Karpas-422 (cell line): ENCODE results near the gene TCEA3. TPM values are rescaled to one million over a fixed set of nuclear protein-coding genes. Genes with fewer than 3 reads are reported as not detected.

Experiments used
- DNase-seq: peaks from one replicate; pipeline ENCODE4 v3.0.0-alpha.2; 2015
- H2AFZ ChIP-seq: fragments of 200-600 bp; sonication (generic); 2 replicates; pipeline ENCODE4 v1.6.1; 2014; ENCODE audit warnings: antibody characterized with exemption, low read length, mixed read lengths
- H3K27ac ChIP-seq: fragments of 200-600 bp; sonication (generic); 2 replicates; pipeline ENCODE4 v1.5.1; 2014; ENCODE audit warnings: mild to moderate bottlenecking, low read length, moderate library complexity
- H3K27me3 ChIP-seq: fragments of 200-600 bp; sonication (generic); 2 replicates; pipeline ENCODE4 v1.6.1; 2014; ENCODE audit warnings: low read length, mixed read lengths
- H3K36me3 ChIP-seq: fragments of 200-600 bp; sonication (generic); 2 replicates; pipeline ENCODE4 v1.6.1; 2014; ENCODE audit warnings: low read length, mixed read lengths; ENCODE audit not compliant: insufficient read depth
- H3K4me1 ChIP-seq: fragments of 200-600 bp; sonication (generic); 2 replicates; pipeline ENCODE4 v1.6.1; 2014; ENCODE audit warnings: mild to moderate bottlenecking, low read length, mixed read lengths
- H3K4me2 ChIP-seq: fragments of 200-600 bp; sonication (generic); 2 replicates; pipeline ENCODE4 v1.6.1; 2014; ENCODE audit warnings: low read length, low read depth, mild to moderate bottlenecking; ENCODE audit not compliant: poor library complexity, severe bottlenecking
- H3K4me3 ChIP-seq: fragments of 200-600 bp; sonication (generic); 2 replicates; pipeline ENCODE4 v1.5.1; 2014; ENCODE audit warnings: mild to moderate bottlenecking, antibody characterized with exemption, low read length, mixed read lengths
- H3K79me2 ChIP-seq: fragments of 200-600 bp; sonication (generic); 2 replicates; pipeline ENCODE4 v1.6.1; 2014; ENCODE audit warnings: mild to moderate bottlenecking, low read length, mixed read lengths
- H3K9ac ChIP-seq: fragments of 200-600 bp; sonication (generic); 2 replicates; pipeline ENCODE4 v1.6.0; 2014; ENCODE audit warnings: low read length
- H3K9me2 ChIP-seq: fragments of 200-600 bp; sonication (generic), shearing (Covaris generic); replicated peaks from 2 replicates; pipeline ENCODE4 v1.6.0; 2014; ENCODE audit warnings: mild to moderate bottlenecking, low read length, moderate library complexity; ENCODE audit not compliant: insufficient read depth
- H3K9me3 ChIP-seq: fragments of 300-700, 200-600 bp; sonication (generic); 2 replicates; pipeline ENCODE4 v1.6.1; 2014; ENCODE audit warnings: low read length, mixed read lengths
- H4K20me1 ChIP-seq: fragments of 200-600 bp; sonication (generic); 2 replicates; pipeline ENCODE4 v1.6.1; 2014; ENCODE audit warnings: mild to moderate bottlenecking, antibody characterized with exemption, low read length, low read depth; ENCODE audit not compliant: insufficient read depth
- total RNA-seq: library from RNA; depleted of rRNA; stranded (reverse); fragments of >200 nt; shearing (Covaris generic); gene quantifications from 2 replicates; pipeline ENCODE4 v1.2.3, GENCODE V29; 2014; ENCODE audit warnings: low replicate concordance

Gene TCEA3
- total RNA-seq, 1 experiment from 2014 or later, result not detected

GRCh38 chr1:23451441-23451840, 26.9 kb upstream of the TCEA3 start:
- no peak overlapping the region for H3K4me2 ChIP-seq

GRCh38 chr1:23450894-23451293, 26.3 kb upstream of the TCEA3 start:
- no peak overlapping the region for H3K27ac ChIP-seq
- no peak for DNase-seq

More at GRCh38 chr1:23451441-23451840, 26.9 kb upstream of the TCEA3 start:
- H3K9me2 ChIP-seq, result no peaks in the 10 kb centered on the region
- no peaks in the 10 kb centered on the region for H3K9me3 ChIP-seq
- no peak overlapping the region for H2AFZ ChIP-seq
- peaks cover 10% of the 10 kb centered on the region for H3K4me1 ChIP-seq
- H3K79me2 ChIP-seq, result no peaks in the 10 kb centered on the region
- H3K27ac ChIP-seq, result no peak overlapping the region
- H3K9ac ChIP-seq, result no peak overlapping the region
- H3K27me3 ChIP-seq, result no peaks in the 10 kb centered on the region; the same call in 1 of the 2 replicates
- no peaks in the 10 kb centered on the region for H4K20me1 ChIP-seq
- H3K4me3 ChIP-seq, result no peak overlapping the region
- DNase-seq, result no peak
- no peaks in the 10 kb centered on the region for H3K36me3 ChIP-seq

GRCh38 chr1:23449958-23450357, 25.4 kb upstream of the TCEA3 start:
- H2AFZ ChIP-seq, result no peak overlapping the region
- H3K9ac ChIP-seq, result no peak overlapping the region
- no peak overlapping the region for H3K27ac ChIP-seq

More at GRCh38 chr1:23450894-23451293, 26.3 kb upstream of the TCEA3 start:
- H3K27me3 ChIP-seq, result no peaks in the 10 kb centered on the region; the same call in 1 of the 2 replicates
- H3K4me2 ChIP-seq, result no peak overlapping the region
- H3K4me1 ChIP-seq, result peaks cover 10% of the 10 kb centered on the region
- H3K9me2 ChIP-seq, result no peaks in the 10 kb centered on the region
- H4K20me1 ChIP-seq, result no peaks in the 10 kb centered on the region
- no peak overlapping the region for H2AFZ ChIP-seq
- H3K79me2 ChIP-seq, result no peaks in the 10 kb centered on the region
- no peaks in the 10 kb centered on the region for H3K36me3 ChIP-seq
- no peak overlapping the region for H3K4me3 ChIP-seq
- no peaks in the 10 kb centered on the region for H3K9me3 ChIP-seq
- H3K9ac ChIP-seq, result no peak overlapping the region

GRCh38 chr1:23449306-23449705, 24.8 kb upstream of the TCEA3 start:
- Histone ChIP-seq H4K20me1 (no peaks in the 10 kb centered on the region), H3K27ac (no peak overlapping the region), H3K79me2 (no peaks in the 10 kb centered on the region), H3K4me2 (no peak overlapping the region), H3K4me3 (no peak overlapping the region), H2AFZ (no peak overlapping the region), H3K9me3 (no peaks in the 10 kb centered on the region), H3K9ac (no peak overlapping the region), H3K4me1 (peaks cover 10% of the 10 kb centered on the region), H3K36me3 (no peaks in the 10 kb centered on the region), H3K27me3 (no peaks in the 10 kb centered on the region; the same call in 1 of the 2 replicates), H3K9me2 (no peaks in the 10 kb centered on the region)
- no peak for DNase-seq

More at GRCh38 chr1:23449958-23450357, 25.4 kb upstream of the TCEA3 start:
- H3K4me1 ChIP-seq, result peaks cover 10% of the 10 kb centered on the region
- H3K79me2 ChIP-seq, result no peaks in the 10 kb centered on the region
- H3K9me3 ChIP-seq, result no peaks in the 10 kb centered on the region
- no peaks in the 10 kb centered on the region for H4K20me1 ChIP-seq
- no peak overlapping the region for H3K4me3 ChIP-seq
- H3K27me3 ChIP-seq, result no peaks in the 10 kb centered on the region; the same call in 1 of the 2 replicates
- no peak for DNase-seq
- H3K36me3 ChIP-seq, result no peaks in the 10 kb centered on the region
- no peaks in the 10 kb centered on the region for H3K9me2 ChIP-seq
- H3K4me2 ChIP-seq, result no peak overlapping the region

GRCh38 chr1:23448846-23449245, 24.3 kb upstream of the TCEA3 start:
- no peaks in the 10 kb centered on the region for H3K9me3 ChIP-seq
- H3K4me1 ChIP-seq, result peaks cover 10% of the 10 kb centered on the region
- H4K20me1 ChIP-seq, result no peaks in the 10 kb centered on the region
- no peak overlapping the region for H3K4me3 ChIP-seq
- H3K27ac ChIP-seq, result no peak overlapping the region
- H3K27me3 ChIP-seq, result no peaks in the 10 kb centered on the region; the same call in 1 of the 2 replicates
- DNase-seq, result no peak
- H2AFZ ChIP-seq, result no peak overlapping the region
- no peaks in the 10 kb centered on the region for H3K36me3 ChIP-seq
- H3K9ac ChIP-seq, result no peak overlapping the region
- H3K4me2 ChIP-seq, result no peak overlapping the region
- H3K9me2 ChIP-seq, result no peaks in the 10 kb centered on the region
- H3K79me2 ChIP-seq, result no peaks in the 10 kb centered on the region

GRCh38 chr1:23446661-23447310, 22.2 kb upstream of the TCEA3 start:
- Histone ChIP-seq H3K4me2 (no peak overlapping the region), H3K4me3 (no peak overlapping the region)
- no peak for DNase-seq

GRCh38 chr1:23444596-23445390, 20.2 kb upstream of the TCEA3 start:
- H3K4me3 ChIP-seq, result no peak overlapping the region
- no peaks in the 10 kb centered on the region for H3K9me2 ChIP-seq
- no peak overlapping the region for H3K4me2 ChIP-seq
- H3K27me3 ChIP-seq, result no peaks in the 10 kb centered on the region
- H3K36me3 ChIP-seq, result no peaks in the 10 kb centered on the region
- no peak overlapping the region for H3K27ac ChIP-seq
- no peaks in the 10 kb centered on the region for H3K9me3 ChIP-seq
- H2AFZ ChIP-seq, result no peak overlapping the region
- no peak overlapping the region for H3K9ac ChIP-seq
- H3K79me2 ChIP-seq, result no peaks in the 10 kb centered on the region
- no peak for DNase-seq
- H4K20me1 ChIP-seq, result no peaks in the 10 kb centered on the region
- no peaks in the 10 kb centered on the region for H3K4me1 ChIP-seq

More at GRCh38 chr1:23446661-23447310, 22.2 kb upstream of the TCEA3 start:
- no peaks in the 10 kb centered on the region for H3K9me3 ChIP-seq
- no peaks in the 10 kb centered on the region; the same call in 1 of the 2 replicates for H3K27me3 ChIP-seq
- no peaks in the 10 kb centered on the region for H4K20me1 ChIP-seq
- H3K9me2 ChIP-seq, result no peaks in the 10 kb centered on the region
- H3K27ac ChIP-seq, result no peak overlapping the region
- no peaks in the 10 kb centered on the region for H3K36me3 ChIP-seq
- no peak overlapping the region for H3K9ac ChIP-seq
- H3K79me2 ChIP-seq, result no peaks in the 10 kb centered on the region
- no peak overlapping the region for H2AFZ ChIP-seq
- H3K4me1 ChIP-seq, result peaks cover 2% of the 10 kb centered on the region

GRCh38 chr1:23444104-23444533, 19.6 kb upstream of the TCEA3 start:
- Histone ChIP-seq H2AFZ (no peak overlapping the region), H3K4me3 (no peak overlapping the region), H3K27me3 (no peaks in the 10 kb centered on the region), H3K4me2 (no peak overlapping the region), H3K27ac (no peak overlapping the region), H3K9ac (no peak overlapping the region), H3K36me3 (no peaks in the 10 kb centered on the region), H3K79me2 (no peaks in the 10 kb centered on the region), H3K9me3 (no peaks in the 10 kb centered on the region), H3K9me2 (no peaks in the 10 kb centered on the region), H4K20me1 (no peaks in the 10 kb centered on the region), H3K4me1 (no peaks in the 10 kb centered on the region)
- DNase-seq, result no peak
